ENCODE measurements around the gene FGF10. TPM values are rescaled to one million over a fixed set of nuclear protein-coding genes. Genes with fewer than 3 reads are reported as not detected.

The FGF10 gene
- total RNA-seq, 2 experiments from 2014 or later, result not detected

- no peaks in the 10 kb centered on the region for H3K9me3 ChIP-seq (ENCODE audit: low read length)
- H3K4me1 ChIP-seq (ENCODE audit: insufficient read depth, low read length, poor library complexity, severe bottlenecking), result no peaks in the 10 kb centered on the region
- ChIA-PET CTCF (ENCODE audit: unreplicated experiment) (no interaction called here), POLR2A (no interaction called here)
- H4K20me1 ChIP-seq (ENCODE audit: insufficient read depth, low read length), result no peaks in the 10 kb centered on the region
- no peaks in the 10 kb centered on the region for H3K36me3 ChIP-seq (ENCODE audit: insufficient read depth, low read length)
- no peak overlapping the region for H3K4me2 ChIP-seq (ENCODE audit: low read length)
- H3K9me2 ChIP-seq (ENCODE audit: insufficient read depth, low read length), result no peaks in the 10 kb centered on the region
- DNase-seq (ENCODE audit: low spot score), result no peak
- H3K4me3 ChIP-seq (ENCODE audit: low read depth, low read length, poor library complexity, severe bottlenecking), result no peak overlapping the region
- intact Hi-C loops (cut with micrococcal nuclease; ENCODE audit: unreplicated experiment), result no loop called here
- H3K79me2 ChIP-seq (ENCODE audit: insufficient read depth, low read depth, low read length), result no peaks in the 10 kb centered on the region
- BruUV-seq (replicated peaks), result no TSS peak
- TF ChIP-seq CTCF (conservative IDR thresholded peaks at IDR 0.05; ENCODE audit: low read length), result no peak
- TF ChIP-seq EZH2phosphoT487 (IDR thresholded peaks at IDR 0.05; ENCODE audit: borderline replicate concordance, low read depth, low read length), result no peak
- H3K27ac ChIP-seq (ENCODE audit: low read depth, low read length, poor library complexity, severe bottlenecking), result no peak overlapping the region
- no peak overlapping the region for H2AFZ ChIP-seq (ENCODE audit: low read length)
Measured at GRCh38 chr5:44300551-44300950, 88.7 kb downstream of the FGF10 start.

GRCh38 chr5:44299394-44299793 is 89.8 kb downstream of the FGF10 start:
- Histone ChIP-seq H3K4me3 (ENCODE audit: low read depth, low read length, poor library complexity, severe bottlenecking) (no peak overlapping the region), H3K9me2 (ENCODE audit: insufficient read depth, low read length) (no peaks in the 10 kb centered on the region), H3K79me2 (ENCODE audit: insufficient read depth, low read depth, low read length) (no peaks in the 10 kb centered on the region), H3K27ac (ENCODE audit: low read depth, low read length, poor library complexity, severe bottlenecking) (no peak overlapping the region), H3K36me3 (ENCODE audit: insufficient read depth, low read length) (no peaks in the 10 kb centered on the region), H2AFZ (ENCODE audit: low read length) (no peak overlapping the region), H4K20me1 (ENCODE audit: insufficient read depth, low read length) (no peaks in the 10 kb centered on the region), H3K9me3 (ENCODE audit: low read length) (no peaks in the 10 kb centered on the region), H3K4me2 (ENCODE audit: low read length) (no peak overlapping the region), H3K4me1 (ENCODE audit: insufficient read depth, low read length, poor library complexity, severe bottlenecking) (no peaks in the 10 kb centered on the region)
- ChIA-PET CTCF (ENCODE audit: unreplicated experiment) (no interaction called here), POLR2A (no interaction called here)
- TF ChIP-seq CTCF (conservative IDR thresholded peaks at IDR 0.05; ENCODE audit: low read length) (no peak), EZH2phosphoT487 (IDR thresholded peaks at IDR 0.05; ENCODE audit: borderline replicate concordance, low read depth, low read length) (no peak)
- DNase-seq (ENCODE audit: low spot score), result no peak
- BruUV-seq (replicated peaks), result no TSS peak
- intact Hi-C loops (cut with micrococcal nuclease; ENCODE audit: unreplicated experiment), result no loop called here

GRCh38 chr5:44294516-44294915 is 94.7 kb downstream of the FGF10 start:
- POLR2A ChIA-PET, result interaction anchor here (0.6 kb wide), 1 partner anchor 858 kb away, joined by 3 read pairs; no protein-coding TSS in a partner anchor
- Histone ChIP-seq H3K9me2 (ENCODE audit: insufficient read depth, low read length) (0 out of 2 replicates have a peak, but pooled peaks cover 4% of the 10 kb centered on the region), H2AFZ (ENCODE audit: low read length) (no peak overlapping the region), H3K4me3 (ENCODE audit: low read depth, low read length, poor library complexity, severe bottlenecking) (no peak overlapping the region), H3K79me2 (ENCODE audit: insufficient read depth, low read depth, low read length) (no peaks in the 10 kb centered on the region), H3K4me1 (ENCODE audit: insufficient read depth, low read length, poor library complexity, severe bottlenecking) (no peaks in the 10 kb centered on the region), H3K4me2 (ENCODE audit: low read length) (no peak overlapping the region), H4K20me1 (ENCODE audit: insufficient read depth, low read length) (no peaks in the 10 kb centered on the region), H3K27ac (ENCODE audit: low read depth, low read length, poor library complexity, severe bottlenecking) (no peak overlapping the region), H3K9me3 (ENCODE audit: low read length) (no peaks in the 10 kb centered on the region; the same call in 1 of the 2 replicates), H3K36me3 (ENCODE audit: insufficient read depth, low read length) (no peaks in the 10 kb centered on the region)
- DNase-seq (ENCODE audit: low spot score), result no peak
- intact Hi-C loops (cut with micrococcal nuclease; ENCODE audit: unreplicated experiment), result no loop called here
- no TSS peak for BruUV-seq (replicated peaks)
- TF ChIP-seq EZH2phosphoT487 (IDR thresholded peaks at IDR 0.05; ENCODE audit: borderline replicate concordance, low read depth, low read length), result no peak
- no peak for TF ChIP-seq CTCF (conservative IDR thresholded peaks at IDR 0.05; ENCODE audit: low read length)
- CTCF ChIA-PET (ENCODE audit: unreplicated experiment), result no interaction called here
